ENCODE results near the gene LPCAT1.
"Not testable (repeated sequence)": the region's sequence is repeated elsewhere in the genome, so short reads cannot be mapped to it uniquely, and the experiment has no call there.

LPCAT1 gene

DNA sequence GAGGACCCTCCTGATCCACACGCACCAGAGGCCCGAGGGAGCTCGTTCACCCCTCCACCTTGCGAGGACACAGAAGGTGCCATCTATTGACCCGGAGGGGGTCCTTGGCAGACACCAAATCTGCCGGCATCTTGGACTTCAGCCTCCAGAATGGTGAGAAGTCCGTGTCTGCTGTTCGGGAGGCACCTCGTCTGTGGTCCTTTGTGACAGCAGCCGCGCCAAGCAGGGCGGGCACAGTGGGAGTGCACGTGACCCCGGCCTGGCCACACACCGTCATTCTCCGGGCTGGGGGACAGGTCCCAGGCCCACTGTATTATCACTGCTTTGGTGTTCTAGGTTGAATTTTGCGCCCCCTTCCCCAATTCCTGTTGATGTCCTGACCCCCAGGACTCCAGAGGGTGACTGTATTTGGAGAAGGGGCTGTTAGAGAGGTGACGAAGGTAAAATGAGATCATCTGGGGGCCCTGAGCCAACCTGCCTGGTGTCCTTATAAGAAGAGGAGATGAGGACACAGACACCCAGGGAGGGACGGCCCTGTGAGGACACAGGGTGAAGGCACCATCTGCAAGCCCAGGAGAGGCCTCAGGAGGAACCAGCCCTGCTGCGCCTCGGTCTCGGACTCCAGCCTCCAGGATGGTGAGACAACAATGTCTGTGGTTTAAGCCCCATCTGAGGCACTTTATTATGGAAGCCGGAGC is 15.7 kb downstream of the LPCAT1 start:
- no peak for DNase-seq

DNA sequence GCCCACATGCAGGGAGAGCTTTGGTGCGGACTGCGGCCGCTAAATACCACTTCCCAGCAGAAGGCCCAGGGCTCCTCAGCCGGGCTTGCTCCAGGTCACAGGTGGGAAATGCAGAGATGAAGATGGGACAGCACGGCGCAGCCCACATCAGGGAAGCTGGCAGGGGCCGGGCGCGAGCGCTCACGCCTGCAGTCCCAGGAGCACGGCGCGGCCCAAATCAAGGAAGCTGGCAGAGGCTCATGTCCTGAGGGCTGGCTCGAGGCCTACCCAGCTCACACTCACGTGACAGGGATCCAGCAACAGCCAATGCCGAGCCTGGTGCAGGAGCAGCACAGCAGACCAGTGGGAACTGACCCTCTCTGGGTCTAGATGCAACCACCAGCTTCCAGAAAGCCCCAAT is 16.3 kb downstream of the LPCAT1 start:
- DNase-seq = no peak

DNA sequence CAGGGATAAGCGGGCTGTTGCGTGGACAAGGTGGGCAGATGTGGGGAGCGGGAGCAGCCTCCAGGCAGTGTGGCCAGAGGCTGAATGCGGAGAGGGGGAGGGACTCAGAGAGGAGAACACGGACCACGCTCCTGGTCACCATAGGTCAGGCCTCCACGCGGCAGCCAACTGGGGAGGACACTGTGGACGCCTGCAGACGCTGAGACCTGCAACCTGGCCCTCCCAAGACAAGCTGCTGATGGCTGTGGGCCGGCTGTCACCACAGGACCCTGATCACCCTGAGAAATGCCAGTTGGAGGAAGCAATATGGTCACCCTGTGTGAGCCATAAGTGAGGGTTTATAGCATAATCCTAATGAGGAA is 16.8 kb downstream of the LPCAT1 start:
- no peak for DNase-seq

DNA sequence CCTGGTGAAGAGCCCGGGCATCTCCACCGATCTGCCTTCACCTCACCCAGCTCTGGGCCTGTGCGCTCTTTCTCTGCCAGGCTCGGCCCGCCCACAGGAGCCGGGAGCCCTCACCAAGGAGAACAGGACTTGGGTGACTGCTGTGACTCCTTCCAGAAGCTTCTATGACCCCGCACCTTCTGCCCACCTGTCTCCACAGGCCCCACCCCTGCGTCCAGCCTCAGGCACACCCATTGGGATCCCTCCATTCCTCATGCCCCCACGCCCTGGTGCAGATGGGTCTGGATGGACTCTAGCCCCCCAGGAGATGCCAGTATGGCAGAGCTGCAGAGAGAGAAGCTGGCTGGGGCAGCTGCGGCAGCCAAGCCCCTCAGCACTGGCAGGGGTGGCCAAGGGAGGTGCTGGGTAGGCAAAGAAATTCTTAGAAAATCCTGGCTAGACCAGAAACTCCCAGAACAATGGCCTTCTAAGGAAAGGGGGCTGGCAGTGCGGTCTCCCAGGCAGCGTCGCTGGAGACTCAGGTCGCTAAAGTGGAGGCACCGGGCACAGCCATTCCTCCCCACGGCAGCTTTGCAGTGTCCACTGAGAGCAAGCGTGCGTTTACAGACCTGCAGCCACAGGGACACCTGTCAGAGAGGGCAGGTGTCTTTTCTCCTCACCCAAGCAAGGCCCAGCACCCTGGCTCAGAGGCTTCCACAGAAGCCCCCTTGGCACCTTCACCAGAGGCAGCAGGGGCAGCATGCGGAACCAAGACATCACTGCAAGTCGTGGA is 17.3 kb downstream of the LPCAT1 start:
- DNase-seq = no peak

DNA sequence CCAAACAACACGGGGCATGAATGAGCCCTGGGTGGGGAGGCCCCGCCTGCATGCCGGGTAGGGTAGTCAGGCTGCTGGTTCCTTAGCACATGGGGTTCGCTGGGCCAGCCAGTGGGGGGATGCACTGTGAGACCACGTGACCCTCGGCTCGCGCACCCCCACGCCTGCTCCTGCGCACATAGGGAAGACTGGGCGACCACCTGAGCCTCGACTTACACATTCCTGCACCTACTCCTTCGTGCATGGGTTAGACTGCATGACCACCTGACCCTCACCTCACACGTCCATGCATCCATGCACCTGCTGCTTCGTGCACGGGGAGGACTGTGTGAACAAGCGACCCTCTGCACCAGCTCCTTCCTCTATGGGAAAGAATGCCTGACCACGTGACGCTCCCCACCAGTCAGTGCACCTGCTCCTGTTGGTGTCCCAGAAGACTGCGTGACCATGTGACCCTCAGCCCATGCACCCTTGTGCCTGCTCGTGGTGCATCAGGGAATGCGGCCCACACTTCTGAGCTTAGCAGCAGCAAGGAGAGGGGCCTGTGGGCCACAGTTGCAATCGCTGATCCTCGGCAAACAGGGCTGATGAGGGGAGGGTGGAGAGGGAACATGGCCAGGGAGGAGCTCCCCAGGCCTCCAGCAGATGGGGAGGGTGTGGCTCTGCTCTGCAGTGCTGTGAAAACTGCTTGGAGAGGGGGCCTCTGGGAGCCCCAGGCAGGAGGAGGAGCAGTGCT is 18.1 kb downstream of the LPCAT1 start:
- no peak for DNase-seq

DNA sequence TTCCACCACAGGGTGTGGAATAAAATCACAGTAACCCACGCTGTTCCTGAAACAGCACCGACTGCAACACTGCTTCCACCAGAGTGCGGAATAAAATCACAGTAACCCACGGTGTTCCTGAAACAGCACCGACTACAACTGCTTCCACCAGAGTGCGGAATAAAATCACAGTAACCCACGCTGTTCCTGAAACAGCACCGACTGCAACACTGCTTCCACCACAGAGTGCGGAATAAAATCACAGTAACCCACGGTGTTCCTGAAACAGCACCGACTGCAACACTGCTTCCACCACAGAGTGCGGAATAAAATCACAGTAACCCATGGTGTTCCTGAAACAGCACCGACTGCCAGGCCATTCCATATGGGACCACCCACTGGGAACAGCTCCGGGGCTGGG is 18.7 kb downstream of the LPCAT1 start:
- not testable (repeated sequence) for DNase-seq

DNA sequence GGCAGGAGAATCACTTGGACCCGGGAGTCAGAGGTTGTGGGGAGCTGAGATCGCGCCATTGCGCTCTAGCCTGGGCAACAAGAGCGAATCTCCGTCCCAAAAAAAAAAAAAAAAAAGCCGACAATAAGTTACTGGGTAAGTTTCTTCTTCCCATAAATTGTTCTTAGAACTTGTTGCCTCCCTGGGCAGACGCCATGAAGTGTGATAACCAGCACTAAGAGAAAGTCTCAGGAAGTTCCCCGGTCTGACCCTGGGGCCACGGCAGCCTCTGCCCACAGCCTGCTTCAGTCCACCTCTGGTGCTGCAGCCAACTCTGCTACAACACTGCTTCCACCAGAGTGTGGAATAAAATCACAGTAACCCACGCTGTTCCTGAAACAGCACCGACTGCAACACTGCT is 19.1 kb downstream of the LPCAT1 start:
- DNase-seq = no peak

DNA sequence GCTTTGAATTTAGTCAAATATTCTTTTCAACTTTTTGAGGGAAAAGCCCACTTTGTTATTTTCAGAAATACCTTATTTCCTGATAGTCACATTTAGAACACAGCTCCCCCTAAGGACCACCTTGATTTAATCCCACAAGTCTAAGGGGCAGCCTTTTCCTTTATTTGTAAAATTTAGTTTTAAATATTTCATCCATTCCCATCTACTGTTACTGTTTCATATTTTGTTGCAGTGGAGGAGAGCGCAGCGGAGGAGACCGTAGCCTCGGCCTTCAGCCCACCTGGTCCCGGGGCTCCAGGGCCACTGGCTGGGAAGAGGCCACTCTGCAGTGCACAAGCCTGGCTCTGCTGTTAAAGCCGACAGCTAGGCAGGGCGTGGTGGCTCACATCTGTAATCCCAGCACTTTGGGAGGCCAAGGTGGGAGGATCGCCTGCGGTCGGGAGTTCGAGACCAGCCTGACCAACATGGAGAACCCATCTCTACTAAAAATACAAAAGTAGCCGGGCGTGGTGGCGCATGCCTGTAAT is 19.6 kb downstream of the LPCAT1 start:
- no peak for DNase-seq

DNA sequence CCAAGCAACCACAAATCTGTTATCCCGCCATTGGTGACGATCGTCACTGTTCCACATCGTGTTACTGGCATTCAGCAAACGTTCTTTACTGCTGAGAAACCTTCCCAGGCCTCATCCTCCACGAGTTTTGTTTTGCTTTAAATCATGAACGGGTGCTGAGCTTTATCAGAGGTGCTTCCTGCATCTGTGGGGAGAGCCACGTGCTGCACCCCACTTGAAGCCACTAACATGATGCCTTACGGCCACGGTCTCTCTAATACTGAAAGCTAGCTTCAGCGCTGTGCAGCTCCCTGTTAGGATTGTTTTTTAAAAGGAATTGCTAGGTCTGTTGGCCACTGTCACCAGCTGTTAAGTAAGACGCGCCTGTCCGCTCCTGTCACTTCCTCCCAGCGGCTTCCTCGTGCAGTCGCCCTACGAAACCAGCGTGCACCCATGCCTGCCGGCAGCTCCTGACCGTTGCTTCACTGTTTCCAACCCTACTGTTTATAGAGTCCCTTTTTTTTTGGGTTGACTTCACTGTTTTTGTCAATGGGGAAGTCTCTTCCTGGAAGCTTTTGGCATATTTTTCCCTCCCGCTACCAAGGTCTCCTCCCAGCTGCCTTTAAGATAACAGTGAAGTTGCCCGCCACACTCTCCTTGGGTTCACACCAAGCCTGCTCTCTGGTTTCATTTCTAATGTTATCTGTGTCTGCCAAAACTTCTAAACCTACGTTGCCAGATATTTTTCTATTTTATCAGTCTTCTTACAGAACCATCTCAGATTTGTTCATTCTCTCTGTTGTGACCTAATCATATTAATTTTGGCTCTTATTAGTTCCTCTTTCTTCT is 20.3 kb downstream of the LPCAT1 start:
- DNase-seq = no peak

DNA sequence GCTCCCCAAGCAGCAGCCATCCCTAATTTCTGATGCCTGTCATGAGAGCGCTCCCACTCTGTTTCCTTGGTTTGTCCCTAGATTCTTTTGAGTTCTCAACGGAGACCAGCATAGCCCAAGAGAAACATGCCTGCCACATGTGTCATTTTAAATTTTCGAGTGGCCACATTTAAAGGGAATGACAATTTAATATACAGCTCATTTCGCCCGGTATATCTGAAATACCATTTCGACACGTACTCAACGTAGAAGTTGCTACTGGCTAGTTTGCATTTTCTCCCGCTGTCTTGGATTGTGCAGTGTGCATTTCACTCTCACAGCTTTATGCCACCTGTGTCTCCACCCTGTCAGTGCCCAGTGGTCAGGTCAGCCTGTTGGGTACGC is 21.0 kb downstream of the LPCAT1 start:
- no peak for DNase-seq

DNA sequence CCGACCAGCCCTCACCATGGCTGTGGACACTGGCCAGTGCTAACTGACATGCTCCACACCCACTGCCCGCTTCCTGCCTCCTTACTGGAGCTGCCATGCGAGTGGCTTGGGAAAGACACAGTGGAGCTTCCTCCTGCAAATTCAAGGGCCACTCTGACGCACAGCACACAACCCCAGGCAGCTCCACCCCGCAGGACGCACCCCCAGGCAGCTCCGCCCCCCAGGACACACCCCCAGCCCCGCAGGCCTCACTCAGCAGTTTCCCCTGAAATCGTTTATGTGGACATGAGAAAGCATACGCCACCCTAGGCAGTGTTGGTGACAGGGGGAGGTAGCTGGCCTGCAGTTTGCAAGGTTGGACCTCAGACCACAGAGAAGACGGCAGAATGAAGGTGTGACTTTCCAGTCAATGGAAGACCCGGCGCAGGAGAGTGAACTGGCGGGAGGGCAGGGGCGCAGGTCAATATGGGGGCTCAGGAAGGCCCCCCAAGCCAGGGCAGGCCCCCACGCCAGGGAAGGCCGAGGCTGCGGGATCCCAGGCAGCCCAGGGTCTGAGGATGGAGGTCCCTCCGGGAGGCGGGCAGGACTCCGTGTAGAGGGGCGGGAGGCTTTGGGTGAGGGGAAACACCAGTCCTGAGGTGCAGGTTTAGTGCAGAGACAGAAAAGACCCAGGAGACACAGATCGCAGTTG is 21.6 kb downstream of the LPCAT1 start:
- DNase-seq = peak; percentile 17

DNA sequence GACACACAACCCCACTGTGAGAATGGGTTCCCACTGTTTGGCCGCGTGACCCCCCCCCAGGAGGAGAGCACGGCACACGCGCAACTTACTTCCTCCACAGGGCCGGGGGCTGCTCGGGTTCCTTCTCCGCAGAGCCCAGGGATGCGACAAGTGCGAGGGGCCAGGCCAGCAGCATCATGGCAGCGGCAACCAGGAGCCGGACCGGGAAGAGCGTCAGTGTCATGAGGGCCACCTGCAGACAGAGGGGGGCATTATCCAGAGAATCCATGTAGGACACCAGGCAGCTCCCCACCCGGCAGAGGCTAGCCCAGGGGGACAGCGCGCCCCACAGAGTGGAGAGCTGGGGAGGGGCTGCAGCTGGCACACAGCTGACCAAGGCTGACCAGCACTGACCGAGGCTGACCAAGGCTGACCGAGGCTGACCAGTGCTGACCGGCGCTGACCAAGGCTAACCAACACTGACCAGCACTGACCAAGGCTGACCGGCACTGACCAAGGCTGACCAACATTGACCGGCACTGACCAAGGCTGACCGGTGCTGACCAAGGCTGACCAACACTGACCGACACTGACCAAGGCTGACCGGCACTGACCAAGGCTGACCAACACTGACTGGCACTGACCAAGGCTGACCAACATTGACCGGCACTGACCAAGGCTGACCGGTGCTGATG is 22.3 kb downstream of the LPCAT1 start:
- DNase-seq = peak; percentile 24

DNA sequence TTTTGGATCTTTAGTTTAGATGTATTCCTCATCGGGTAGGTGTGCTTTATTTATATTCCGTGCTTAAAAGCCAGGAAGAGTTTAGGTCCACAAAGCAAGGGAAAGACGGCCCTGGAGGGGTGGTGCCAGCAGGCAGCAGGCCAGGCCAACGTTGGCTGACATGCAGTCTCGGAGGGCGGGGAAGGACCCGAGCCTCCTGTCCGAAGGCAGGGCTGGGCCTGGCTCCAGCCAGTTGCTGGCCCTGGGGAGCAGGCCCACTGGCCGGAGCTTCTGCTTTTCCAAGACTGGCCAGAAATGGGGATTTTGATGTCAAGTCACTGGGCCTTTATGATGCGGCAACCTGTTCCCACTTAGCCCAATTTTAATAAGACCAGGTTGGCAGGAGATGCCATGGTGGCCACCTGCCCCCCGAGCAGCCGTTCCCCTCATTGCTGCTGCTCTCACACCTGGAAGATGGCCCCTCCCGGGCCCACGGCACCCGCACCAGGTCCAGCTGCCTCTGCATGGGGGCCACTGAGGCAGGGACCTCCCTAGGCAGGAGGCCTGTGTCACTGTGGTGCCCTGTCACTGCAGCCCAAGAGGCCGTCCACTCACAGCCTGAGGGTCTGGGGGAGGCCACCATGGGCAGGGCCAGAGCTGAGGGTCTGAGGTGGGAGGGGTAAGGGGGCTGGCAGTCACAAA is 23.2 kb downstream of the LPCAT1 start:
- DNase-seq = no peak

DNA sequence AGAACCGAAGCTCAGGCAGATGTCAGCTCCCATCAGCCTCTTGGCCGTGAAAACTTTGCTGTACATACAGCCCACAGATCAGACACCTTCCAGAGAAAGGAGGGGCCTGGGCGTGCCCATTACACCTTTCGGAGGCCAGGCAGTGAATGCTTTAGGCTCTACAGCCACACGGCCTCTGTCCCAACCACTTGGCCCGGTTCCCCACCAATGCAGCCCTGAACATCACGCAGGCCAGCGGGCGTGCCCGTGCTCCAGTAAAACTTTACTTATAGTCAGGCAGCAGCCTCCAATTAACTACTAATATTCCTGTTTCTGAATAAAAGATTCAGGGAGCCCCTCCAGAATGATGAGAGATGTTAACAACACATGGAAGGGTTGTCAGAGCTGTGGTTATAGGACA is 23.9 kb downstream of the LPCAT1 start:
- no peak for DNase-seq

DNA sequence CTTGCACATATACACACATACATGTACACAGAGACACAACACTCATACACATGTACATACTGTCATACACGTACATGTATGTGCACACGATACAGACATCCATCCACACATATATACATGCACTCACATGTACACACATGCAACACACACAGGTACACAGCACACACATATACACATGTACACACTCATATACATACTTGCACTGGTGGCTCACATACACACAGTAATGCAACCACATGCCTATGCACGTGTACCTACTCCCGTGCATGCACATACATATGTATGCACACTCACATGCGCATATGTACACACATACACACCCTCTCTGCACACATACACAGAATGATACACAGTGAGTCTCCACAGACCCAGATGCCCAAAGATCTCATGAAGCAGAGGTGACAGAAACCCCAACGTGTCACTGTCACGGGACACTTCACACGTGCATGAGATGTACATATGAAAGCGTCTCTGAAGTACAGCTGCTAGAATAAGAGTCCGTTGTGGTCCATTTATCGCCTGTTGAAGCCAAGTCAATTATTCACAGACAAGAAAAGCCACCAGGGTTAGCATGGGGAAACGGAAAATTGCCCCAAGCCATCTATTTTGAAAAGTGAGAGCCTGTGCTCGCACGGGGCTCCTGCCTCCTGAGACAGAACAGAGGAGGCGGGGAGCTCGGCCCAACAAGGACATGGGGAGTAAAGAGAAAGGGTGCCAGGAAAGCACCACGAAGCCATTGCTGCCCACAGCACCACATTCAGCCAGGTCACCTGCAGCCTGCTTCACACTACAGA is 24.9 kb downstream of the LPCAT1 start:
- no peak for DNase-seq

DNA sequence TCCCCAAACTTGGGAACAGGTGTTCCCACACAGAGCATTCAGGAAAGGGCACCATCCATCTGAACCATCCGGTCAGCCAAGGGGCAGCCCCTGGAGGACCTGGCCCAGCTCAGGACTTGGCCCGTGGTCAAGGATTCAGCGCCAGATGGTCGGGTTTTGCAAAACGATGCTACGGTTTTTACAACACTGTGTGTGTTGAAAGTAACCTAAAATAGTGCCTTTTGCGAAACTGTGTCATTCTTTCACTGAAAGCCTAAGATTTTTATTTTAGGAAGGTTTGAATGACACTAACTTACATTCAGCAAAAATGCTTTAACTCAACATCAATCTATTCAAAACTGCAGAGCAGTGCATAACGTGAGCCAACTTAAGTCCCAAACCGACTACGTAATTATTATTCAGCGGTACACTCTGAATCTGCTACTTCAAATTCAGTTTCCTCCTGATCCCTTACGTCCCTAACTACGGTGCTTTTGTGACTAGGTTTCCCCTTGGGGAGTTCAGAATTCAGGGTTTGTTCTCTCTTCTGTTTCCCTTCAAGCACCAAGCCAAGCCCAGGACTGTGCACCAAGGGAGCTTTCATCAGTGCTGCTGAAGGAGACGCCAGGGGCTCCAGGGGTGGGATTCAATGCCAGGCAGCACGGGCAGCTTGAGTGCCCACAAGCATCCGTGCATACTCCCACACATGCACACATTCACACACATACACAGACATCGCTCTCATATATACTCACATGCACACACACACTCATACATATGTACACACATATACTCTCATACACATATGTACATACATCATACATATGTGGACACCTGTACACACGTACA is 25.8 kb downstream of the LPCAT1 start:
- no peak for DNase-seq

DNA sequence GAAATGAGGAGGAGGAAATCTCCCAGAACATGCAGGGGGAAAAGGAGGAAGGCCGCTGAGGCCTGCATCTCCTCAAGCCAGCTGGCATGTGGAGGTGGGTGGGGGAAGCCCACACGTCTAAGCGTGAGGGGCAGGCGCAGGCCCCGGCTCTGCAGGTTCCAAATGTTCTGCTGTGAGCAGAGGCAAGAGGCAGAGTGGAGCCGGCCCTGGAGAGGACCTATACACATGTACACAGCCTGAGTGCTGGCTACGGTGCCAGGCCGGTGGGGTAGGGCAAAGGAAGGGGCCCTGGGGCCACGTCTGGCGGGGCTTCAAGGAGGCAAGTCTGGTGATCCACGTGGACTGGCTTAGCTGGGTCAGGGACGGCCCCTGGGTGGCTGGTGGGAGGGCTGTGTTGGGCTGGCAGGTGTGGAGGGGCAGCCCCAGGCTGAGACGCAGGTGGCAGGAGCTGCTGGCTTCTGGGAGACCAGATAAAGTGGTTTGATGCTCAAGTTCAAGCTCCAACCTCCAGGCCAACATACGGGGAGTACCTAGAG is 26.4 kb downstream of the LPCAT1 start:
- no peak for DNase-seq

DNA sequence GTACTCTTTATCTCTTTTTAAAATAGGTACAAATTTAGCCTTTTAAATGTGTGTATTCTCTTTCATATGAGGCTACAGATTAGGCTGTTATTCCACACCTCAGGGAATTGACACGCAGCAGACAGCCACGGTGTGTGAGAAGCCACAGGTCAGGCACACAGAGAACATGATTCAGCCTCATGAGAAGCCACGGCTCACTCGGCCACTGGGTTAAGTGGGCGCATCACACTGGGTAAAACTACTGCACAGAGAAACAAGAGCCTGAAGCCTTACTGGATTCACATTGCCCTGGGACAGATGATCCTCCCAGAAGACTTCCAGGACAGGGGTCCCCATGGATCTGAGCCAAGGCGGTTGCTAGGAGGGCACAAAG is 28.2 kb downstream of the LPCAT1 start:
- no peak for DNase-seq
